Activated gamma-delta T cell (primary cell): Measurements from ENCODE around the gene PIP4K2A.
A peak's percentile ranks its signal among the peaks of the same experiment; 100 is the strongest.
"Not testable (repeated sequence)": the region's sequence is repeated elsewhere in the genome, so short reads cannot be mapped to it uniquely, and the experiment has no call there.

ENCODE experiments used
- DNase-seq: peaks from one replicate; lab custom pipeline; 2025; lab: John Stamatoyannopoulos, UW

Gene PIP4K2A

DNA sequence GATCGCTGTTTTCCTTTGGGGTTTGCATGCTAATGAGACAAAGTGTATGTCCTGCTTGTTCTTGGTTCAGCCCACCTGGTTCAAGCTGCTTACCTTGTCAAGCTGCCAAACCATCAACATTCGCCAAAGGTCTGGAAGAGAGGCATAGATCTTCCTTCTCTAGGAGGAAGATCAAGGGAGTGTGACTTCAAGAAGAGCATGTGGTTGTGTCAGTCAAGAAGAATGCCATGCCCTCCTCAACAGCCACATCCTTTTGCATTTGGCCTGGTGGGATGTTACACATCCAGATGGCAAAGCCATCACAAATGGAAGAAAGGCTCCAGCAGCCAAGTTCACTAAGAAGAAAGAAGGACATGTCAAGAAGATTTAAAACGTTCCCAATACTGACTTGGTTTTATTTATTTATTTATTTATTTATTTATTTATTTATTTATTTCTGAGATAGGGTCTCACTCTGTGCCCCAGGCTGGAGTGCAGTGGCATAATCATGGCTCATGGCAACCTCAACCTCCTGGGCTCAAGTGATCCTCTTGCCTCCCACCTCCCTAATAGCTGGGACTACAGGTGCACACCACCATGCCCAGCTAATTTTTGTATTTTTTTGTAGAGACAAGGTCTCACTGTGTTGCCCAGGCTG is 5.1 kb upstream of the PIP4K2A start:
- DNase-seq, result no peak

DNA sequence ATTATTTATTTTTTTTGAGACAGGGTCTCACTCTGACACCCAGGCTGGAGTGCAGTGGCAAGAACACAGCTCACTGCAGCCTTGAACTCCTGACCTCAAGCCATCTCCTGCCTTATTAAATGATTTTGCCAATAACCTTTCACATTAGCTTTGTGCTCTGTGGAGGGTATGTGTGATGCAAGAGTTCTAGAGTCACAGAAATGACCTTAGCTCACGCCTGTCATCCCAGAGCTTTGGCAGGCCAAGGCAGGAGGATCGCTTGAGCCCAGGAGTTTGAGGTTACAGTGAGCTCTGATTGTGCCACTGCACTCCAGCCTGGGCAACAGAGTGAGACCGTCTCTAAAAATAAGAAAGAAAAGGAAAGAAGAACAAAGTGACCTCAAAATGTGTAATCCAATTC is 4.3 kb upstream of the PIP4K2A start:
- not testable (repeated sequence) for DNase-seq

DNA sequence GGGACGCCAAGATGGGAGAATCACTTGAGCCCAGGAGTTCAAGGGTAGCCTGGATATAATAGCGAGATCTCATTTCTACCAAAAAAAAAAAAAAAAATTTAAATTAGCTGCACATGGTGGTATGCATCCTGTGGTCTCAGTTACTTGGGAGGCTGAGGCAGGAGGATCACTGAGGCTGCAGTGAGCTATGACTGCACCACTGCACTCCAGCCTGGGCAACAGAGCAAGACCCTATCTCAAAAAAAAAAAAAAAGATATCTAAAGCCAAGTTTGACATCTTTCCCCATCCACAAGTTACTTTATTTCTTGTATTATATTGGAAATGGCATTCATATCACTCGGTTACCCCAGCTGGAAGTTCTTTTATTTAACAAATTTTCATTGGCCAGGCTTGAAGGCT is 3.4 kb upstream of the PIP4K2A start:
- DNase-seq, result no peak

DNA sequence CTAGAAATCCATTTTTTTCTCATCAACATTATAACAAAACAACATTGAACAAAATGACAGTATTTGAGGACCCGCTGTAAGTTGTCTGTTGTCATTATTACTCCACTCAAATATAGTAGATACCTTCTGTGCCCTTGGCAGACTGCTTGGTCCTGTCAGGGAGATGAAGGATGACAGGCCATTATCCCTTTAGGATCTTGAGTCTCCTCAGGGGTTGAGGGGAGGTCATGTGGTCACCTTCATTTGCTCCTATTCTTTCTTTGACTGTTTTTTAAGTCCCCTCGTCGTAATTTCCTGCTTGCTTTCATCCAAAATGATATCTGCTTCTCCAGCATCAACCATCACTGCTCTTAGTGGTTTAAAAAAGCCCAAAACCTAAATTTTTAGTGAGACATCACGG is 2.6 kb upstream of the PIP4K2A start:
- DNase-seq, result no peak

DNA sequence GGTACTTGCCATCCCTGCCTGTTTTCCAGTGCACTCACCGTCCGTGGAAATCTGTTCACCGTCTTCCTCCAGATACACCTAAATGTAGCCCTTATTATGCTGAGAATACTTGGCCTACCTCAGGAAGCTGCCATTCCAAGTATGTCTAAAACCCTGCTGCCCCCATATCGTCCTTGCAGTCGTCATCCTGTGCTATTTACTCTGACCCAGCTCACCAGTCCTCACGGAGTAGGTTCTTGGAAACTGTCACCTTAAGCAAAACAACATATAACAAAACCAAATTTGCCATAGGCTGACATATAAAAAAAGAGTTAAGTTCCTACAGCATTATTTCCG is 880 bp upstream of the PIP4K2A start:
- DNase-seq, result no peak

DNA sequence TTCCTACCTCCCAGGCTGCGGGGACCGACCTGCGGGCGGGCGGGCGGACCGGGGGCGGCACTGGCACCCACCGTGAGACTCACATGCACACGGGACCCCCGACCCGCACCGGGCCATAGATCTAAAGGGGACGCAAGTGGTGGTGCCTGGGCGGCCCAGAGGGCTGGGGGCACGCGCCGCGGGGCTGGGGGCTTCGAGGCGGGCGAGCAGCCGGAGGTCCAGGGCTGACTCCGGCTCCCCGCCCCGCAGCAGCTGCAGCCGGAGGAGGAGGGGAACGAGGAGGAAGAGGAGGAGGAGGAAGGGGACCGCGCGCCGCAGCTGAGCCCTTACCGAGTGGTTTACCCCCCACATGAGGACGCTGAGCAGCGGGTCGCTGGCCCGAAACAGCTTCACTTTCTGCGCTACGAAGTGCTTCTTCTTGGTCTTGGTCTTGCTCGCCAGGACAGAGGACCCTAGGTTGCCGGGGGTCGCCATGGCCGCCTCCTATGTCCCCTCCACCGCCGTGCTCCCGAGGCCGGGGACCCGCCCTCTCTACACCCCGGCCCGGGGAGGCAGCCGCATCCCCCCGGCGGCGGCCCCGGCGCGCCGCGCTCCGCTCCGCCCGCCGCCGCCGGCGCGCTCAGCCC is 412 bp downstream of the PIP4K2A start:
- DNase-seq, result peak; percentile 46

DNA sequence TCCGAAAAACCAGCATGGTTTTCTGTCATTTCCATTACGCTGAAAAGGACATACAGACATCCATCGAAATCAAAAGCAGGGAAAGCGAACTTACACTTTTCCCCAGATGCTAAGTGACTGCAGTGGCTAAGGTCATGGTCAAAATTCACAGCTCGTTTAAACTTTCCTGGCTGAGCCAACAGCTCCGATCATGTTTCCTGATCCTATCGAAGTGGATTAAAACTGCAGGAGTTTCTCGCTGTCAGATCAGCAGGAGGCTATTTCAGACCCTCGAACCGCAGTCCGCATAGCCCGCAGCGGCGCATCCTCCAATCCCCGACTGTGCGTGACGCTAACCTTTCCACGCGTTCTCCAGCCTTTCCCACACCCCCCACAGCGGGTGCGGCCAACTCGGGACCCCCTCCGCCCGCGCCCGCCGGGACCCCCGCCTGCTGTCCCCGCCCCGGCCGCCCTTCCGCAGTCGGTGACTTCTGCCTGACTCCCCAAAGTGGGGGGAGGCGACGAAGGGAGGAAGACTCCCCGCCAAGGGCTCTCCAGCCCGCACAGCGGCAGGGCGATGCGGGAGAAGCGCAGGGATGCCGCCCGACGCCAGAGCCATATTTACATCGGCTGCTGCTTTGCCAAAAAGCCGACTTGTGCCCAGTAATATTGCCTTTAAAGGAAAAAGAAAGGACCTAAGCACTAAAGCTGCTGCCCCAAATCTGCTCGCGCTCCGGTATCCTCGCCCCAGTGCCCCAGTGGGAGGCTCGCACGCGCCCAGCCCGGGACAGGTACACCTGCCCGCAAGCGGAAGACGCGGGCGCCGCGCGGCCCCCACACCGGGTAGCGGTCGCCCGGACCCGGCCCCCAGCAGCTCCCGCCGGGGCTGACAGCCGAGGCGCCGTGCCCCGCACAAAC is 1.2 kb downstream of the PIP4K2A start:
- peak; percentile 44 for DNase-seq

DNA sequence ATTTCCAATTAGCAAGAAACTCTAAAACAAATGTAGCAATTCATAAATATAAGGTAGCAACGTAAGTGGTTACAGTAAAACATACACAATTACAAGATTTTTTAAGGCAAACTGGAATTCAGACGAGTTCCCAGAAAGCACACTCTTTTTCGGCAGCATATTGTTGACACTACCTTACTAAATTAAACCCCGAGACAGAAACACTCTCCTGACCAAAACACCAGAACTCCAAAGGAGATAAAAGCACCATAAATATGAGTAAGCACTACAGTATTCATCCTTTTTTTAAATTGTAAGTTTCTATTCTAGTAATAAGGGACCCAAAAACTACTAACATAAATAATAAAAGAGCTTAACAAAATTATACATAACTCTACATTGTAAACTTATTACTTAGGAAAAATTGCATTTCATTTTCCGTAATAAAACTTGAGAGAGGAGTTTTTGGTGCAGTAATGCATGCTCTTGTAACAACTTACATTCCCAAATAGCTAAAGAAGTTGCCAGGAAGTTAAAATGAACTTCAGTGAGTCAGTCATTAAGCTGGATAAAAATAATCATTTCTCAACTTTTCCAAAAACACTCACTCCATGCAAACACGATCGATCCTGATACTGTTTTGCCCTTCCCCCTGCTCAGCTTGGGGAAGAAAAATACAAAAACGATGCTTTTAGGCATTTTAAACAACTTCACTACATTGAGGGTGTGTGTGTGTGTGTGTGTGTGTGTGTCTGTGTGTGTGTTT is 2.0 kb downstream of the PIP4K2A start:
- no peak for DNase-seq

DNA sequence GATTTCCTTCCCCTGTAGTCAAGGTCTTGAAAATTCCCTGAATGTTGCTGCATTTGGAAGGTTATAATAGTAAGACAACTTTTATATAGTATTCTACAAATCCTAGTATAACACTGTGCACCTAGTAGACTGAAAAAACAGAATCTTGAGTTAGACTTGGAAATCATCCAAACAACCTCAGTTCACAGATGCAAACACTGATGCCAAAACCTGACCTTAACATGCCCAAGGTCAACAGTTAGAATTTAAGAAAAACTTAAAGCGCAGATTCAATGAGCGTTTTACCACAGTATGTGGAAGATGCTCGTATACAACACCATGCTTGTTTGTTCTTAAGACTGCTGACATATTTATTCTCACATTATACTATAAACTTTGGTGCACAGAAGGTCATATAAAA is 3.0 kb downstream of the PIP4K2A start:
- no peak for DNase-seq

DNA sequence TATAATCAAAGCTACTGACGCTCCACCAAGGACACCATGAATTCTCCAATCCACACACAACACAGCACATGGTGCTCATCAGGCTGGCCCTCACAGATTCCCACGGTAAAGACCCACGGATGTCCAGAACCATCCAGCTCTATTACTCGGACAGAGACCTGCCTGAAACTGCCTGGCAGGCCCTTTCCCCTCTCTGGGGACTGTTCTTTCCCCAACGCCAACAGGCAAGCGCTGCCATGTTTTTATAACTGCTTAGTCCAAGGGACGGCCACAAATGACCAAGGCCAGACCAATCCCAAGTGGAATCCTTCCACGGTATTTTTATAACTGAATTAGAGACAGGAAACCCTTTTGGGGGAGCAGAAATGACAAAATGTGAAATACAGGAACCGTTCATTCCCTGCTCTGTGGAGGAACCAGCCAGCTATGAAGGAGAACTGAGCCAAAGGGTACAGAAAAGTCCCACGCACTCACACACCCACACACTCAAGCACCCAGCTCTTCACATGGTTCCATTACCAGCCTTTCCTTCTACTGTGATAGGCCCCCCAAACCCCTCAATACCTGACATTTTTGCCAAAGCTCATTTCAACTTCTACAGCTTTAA is 4.1 kb downstream of the PIP4K2A start:
- DNase-seq, result no peak

DNA sequence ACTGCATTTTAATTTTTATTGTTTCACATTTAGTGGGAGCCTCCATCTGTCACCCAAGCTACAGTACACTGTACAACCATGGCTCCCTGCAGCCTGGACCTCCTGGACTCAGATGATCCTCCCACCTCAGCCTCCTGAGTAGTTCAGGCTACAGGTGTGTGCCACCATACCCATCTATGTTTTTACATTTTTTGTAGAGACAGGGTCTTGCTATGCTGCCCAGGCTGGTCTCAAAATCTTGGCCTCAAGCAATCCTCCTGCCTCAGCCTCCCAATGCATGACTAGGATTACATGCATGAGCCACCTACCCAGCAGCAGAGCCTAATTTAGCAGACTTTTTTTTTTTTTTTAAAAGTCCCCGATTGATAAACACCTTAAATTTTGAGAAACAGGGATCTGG is 5.6 kb downstream of the PIP4K2A start:
- DNase-seq, result no peak

DNA sequence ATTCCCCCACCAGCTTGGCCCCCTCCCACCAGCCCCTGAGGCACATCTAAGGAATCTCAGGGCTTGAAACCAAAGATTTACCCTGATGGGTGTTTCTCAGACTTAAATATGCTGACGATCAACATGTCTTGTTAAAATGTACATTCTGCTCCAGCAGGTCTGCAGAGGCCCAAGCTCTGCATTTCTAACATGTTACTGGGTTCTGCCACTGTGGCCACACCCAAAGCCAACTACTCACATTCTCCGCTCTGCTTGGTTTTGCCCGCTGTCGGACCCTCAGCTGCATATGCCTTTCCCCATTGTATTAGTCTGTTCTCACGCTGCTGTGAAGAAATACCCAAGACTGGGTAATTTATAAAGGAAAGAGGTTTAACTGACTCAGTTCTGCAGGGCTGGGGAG is 8.9 kb downstream of the PIP4K2A start:
- DNase-seq, result no peak

DNA sequence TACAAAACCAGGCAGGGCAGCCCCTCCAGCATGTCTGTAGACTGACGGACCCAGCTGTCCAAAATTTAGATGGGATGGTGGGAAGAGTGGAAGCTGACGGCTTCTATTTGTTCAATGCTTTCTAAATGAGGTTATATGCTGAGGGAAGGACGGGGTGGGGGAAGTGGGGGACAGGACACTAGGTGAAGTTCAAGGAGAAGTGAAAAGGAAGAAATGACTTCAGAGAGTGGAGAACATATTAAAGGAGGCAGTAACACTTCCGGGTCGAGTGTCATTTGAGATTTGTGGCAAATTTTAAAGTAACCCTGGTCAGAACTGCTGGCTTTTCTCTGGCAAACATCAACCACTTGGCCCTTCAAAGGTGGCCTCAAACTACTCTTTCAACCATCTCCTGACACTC is 9.4 kb downstream of the PIP4K2A start:
- no peak for DNase-seq

DNA sequence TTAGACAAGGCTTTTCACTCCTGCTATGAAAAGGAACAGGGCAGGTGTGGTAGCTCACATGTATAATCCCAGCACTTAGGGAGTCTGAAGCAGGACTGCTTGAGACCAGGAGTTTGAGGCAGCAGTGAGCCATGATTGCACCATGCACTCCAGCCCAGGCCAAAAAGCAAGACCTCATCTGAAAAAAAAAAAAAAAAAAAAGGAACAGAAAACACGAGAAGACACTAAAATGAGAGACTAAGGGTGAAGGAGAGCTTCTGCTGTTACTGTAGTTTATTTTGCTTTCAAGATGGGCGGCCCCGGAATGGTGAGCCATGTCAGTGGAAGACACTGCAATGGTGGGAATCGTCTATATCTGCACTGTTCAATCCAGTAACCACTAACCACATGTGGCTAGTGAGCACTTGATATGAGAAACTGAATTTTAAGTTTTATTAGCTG is 9.9 kb downstream of the PIP4K2A start:
- DNase-seq, result no peak

DNA sequence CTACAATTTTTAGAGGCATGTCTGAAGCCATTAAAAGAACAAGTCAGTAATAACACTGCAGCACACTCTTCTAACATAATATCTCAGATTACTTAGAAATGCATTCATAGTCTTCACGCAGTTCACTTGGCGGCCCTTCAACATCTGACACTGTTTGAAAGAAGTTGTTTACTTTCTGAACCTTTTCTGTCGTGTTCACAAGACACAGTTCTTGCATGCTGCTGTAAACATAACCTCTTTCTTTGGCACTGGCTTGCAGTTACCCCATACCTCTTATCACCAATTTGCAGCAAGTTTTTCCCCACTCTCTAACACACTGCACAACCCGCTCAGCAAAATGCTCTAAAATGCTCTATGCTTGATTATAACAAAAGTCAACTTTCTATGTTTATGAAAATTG is 12.0 kb downstream of the PIP4K2A start:
- no peak for DNase-seq

DNA sequence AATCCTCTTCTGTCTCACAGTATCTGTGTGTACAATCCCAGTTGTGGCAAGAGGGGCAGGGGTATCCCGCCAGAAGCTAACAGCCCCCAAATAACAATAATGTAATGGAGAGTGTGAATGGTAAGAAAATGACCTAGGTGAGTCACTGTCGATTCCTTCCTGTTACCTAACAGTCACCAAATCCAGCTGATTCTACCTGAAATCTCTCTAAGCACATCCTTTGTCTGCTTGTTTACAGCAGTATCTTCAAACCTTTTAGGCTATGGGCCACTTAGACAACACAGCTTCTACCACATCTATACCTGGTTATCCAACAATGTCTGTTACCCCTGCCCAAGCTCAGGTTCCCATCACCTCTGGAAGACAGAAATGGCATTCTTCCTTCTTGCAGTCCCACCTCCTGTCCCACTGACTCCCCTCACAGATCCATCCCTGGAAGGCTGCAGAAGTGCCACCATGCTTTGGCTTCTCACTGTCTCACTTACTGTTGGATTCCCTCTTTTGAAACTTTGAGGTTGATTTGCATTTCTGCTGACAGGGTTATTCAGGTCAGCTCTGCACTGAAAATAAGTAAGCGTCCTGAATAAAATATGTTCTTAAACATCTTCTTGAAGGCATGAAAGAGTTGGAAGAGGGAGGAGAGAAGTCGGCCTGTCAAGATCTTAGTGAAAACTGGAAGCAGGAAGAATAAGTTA is 13.1 kb downstream of the PIP4K2A start:
- no peak for DNase-seq

DNA sequence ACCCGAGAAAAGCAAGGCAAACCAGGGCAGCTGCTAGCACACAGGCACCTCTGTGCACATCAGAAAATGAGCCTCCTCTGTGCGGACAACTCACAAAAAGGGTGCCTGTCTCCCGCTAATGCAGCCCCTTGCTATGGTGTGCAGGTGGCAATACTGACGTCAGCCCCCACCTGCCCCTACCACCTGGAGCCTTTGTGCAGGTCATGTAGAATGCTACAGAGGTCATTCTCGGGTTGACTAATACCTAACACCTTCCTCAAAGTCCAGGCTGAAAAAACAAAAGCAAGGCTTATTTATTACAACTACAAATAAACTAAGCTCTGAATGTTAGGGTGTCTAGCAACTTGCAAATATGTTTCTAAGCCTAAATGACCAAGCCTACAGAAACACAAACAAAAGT is 13.9 kb downstream of the PIP4K2A start:
- no peak for DNase-seq

DNA sequence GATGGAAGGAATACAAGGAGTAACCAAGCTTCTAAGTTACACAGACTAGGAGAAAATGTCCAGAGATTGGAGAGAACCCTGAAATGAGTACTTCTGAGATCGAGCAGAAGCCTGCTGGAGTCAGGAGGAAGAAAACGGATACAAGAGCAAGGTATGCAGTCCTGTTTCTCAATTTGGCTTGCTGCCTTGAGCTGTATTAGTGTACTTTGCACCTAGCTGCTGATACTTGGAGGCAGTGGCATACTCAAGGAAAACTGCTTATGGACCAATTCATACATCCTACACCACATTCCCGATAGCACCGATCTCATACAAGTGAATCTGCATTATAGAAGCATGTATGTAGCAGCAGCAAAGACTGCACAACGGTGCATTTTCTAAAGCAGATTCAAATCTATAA is 14.4 kb downstream of the PIP4K2A start:
- no peak for DNase-seq

DNA sequence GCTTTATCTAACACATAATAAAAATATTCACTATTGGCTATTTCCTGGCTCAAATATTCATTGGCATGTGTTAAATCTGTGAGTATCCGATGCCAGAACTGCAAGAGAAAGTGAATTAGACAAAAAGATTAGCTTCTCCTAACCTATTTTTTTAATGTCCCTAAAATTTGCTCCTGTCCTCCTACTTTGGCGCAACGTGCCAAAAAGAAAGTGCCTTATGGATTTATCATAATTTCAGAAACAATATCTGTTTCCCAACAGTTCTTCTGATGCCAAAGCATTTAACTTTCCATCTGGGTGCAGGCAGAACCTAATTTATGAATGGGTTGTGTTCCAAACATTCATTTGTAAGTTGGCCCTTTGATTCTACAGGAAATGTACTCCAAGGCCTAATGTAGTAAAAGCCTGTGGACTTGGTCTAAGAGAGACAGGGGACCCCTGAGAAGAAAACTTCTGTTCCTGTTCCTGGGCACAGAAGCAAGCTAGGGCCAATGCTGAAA is 15.4 kb downstream of the PIP4K2A start:
- DNase-seq, result no peak

DNA sequence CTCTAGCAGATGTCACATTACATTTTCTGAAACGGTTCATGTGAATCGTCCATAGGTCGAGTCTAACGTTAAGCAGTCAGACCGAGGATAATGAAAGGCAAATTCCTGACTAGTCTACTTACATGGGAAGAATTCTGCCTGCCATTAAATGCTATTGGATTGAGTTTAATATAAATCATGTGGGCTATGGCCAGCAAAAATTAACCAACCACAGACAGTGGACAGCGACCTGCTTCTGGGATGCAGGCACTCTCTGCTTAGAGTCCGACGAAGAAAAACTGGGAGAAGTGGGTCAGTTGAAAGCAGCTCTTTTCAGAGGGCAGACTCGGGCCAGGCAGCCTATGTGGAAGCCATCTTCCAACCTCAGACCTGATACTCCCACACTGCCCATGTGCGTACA is 16.6 kb downstream of the PIP4K2A start:
- no peak for DNase-seq

DNA sequence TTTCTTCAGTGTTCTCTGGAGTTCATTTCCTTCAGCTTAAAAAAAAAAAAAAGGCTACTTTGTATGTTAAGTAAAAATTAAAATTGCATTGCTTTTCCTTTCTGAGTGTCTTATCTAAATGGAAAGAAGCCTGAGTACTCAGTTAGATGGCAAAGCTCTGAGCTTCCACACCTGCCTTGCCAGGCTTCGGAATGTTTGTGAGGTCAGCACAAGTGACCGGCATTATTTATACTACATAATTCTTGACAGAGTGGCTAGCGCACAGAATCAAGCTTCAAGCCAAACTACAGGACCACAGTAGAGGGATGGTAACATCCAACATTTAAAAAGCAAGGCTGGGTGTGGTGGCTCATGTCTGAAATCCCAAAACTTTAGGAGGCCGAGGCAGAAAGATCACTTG is 17.3 kb downstream of the PIP4K2A start:
- DNase-seq, result no peak
